NCI-H1930 (cell line): ENCODE data around the gene SMC6.

Experiments used
- DNase-seq, 2 experiments: peaks; one replicate each; lab custom pipeline; 2025; lab: John Stamatoyannopoulos, UW

SMC6 gene

DNA sequence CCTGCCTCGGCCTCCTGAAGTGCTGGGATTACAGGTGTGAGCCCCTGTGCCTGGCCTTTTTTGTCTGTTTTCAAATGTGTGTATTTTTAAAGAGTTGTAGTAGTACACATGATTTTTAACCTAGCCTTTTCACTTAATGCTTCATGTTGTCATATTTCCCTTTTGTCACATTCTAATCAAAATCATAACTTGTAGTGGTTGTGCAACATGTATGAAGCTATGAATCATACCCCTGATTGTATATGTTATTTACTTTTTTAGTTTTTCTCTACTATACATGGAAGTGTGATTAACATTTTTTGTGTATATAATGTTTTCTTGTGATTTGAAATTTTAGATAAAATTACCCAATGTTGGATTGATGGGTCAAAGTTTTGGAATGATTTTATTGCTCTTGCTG lies 8.8 kb upstream of the SMC6 start:
- DNase-seq = no peak

DNA sequence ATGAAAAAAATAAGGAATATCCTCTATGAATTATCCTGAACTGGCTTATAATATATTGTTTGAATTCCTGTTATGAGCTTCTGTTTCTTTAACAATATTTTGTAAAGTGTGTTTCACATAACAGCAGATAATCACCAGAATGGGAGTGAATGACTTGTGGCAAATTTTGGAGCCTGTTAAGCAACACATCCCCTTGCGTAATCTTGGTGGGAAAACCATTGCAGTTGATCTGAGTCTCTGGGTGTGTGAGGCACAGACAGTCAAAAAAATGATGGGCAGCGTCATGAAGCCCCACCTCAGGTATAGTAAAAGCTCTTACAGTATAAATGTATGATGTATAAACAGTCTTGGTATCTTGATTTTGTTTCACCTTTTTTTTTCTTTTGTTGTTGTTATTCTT lies 6.2 kb upstream of the SMC6 start:
- DNase-seq = no peak

DNA sequence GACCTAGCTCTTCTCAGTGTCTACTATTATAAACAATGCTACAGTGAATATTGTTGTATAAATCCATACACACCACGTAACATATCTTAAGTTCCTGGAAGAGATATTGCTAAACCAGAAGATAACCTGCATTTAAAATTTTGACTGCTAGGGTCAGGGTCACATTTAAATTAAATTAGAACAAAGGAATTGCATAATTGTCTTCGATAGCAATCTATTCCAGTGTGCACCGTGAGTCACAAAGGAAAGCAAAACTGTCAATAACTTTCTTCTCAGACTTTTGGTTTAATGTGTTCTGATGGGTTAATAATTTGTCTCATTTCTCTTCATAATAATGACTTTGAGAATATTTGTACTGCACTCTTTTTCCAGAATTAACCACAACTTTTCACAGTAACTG lies 4.5 kb upstream of the SMC6 start:
- no peak for DNase-seq

DNA sequence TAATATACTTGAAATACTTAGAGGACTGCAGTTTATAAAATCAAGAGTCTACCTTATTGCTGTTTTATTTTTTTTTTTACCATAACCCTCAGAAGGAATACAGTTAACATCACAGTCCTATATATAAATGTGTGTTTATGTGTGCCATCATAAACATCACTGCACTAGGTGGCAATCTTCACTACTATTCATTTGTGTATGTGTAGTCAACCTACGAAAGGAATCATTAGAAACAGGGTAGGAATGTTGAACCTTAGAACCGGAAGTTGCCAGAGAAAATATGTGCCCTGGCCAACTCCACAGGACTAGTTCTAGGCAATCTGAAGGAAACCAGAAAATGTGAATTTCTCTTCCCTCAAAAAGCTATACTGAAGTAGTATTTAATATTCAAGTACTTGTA lies 3.7 kb upstream of the SMC6 start:
- no peak for DNase-seq

DNA sequence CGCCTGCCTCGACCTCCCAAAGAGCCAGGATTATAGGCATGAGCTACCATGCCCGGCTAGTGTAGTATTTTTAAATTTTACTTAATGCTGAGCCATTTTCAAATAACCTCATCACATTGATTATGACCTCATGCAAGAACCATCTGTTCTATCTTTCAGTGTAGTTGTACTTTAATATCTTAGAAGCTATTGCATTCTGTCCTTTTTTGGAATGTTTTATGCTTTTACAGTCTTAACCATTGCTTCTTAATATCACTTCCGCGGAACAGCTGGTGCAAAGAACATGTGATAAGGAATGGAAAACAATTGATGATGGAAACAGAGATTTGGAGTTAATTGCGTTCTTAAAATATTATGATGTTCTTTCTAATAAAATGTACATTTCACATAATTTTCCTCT lies 3.1 kb upstream of the SMC6 start:
- DNase-seq = no peak

DNA sequence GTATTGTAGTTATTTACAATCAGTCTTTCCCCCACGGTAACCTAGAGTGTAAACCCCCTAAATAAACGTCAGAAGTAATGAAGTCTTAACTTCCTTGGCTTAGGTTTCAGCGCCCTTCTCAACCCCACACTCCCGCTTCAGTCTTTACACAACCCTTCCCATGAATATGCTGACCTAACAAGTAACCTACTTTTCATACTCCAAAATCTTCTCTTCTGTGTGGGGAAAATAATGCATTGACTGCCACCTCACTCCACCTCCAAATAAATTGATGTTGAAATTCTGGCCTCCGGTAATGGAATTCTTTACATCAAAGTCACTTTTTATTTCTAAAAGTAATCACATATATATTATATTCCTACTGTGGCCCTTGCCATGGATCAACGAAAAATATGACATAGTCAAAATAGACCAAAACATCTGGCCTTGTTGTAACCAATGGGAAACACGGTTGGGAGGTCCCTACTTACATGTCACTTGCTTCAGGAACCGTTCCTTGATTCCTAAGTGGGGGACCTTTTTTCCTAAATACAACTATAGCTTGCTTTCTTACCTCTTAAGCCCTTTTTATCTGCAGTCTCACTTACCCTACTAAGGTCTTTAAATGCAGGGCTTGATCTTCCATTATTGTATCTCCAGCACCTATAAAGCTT lies 1.3 kb upstream of the SMC6 start:
- DNase-seq = no peak

DNA sequence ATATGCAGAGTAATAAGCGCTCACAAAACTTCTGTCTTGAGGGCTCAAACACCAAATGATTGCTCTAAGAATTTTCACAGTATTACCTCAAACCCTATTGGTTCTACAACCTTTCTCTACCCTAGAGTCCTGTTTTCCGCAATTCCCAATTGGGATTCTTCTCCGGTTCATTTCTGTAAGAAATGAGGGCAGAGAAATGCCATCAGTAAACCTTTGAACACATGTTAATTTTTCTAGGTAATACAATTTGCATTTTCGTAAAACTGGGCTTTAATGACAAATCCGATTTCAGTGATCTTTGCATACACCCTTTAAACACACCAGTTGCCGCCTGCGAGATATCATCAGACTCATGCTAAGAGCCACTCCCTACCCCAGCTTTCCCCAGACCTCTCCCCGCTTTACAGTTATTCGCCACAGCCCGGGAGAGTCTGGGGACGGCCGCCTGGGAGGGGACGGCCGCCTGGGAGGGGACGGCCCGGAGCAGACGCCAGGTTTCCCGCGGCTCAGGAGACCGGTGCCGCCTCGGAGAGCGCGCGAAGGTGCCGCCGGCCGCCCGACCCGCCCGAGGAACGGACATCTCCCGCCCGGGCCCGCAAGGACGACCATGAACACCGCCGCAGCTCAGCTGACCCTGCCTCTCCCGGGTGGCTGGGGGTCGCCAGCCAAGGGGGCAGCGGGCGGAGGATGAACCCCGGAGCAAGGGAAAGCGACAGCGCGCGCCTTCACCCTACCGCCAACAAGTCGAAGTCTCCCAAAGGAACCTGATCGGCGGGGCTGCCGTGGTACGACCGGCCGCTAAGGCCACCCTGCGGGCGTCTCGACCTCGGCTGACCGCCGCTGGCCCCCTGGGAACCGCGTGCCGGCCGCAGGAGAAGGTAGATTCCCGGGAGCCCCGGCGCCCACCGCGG lies 463 bp downstream of the SMC6 start:
- DNase-seq = peak in 1 of 2 experiments; percentile 2

DNA sequence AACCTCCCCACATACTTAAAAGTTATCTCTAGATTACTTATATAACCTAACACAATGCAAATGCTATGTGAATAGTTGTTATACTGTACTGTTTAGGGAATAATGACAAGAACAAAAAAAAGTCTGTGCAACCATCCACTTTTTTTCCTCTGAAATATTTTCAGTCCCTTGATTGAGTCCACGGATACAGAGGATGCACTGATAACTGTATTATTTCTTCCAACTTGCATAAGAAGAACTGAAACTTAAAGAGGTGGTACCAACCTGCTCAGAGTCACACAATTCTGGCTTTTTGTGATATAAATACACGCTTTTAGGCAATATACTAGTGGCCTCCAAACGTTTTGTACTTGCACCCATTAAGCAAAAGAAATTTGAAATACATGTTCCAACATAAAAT lies 1.4 kb downstream of the SMC6 start:
- no peak for DNase-seq

DNA sequence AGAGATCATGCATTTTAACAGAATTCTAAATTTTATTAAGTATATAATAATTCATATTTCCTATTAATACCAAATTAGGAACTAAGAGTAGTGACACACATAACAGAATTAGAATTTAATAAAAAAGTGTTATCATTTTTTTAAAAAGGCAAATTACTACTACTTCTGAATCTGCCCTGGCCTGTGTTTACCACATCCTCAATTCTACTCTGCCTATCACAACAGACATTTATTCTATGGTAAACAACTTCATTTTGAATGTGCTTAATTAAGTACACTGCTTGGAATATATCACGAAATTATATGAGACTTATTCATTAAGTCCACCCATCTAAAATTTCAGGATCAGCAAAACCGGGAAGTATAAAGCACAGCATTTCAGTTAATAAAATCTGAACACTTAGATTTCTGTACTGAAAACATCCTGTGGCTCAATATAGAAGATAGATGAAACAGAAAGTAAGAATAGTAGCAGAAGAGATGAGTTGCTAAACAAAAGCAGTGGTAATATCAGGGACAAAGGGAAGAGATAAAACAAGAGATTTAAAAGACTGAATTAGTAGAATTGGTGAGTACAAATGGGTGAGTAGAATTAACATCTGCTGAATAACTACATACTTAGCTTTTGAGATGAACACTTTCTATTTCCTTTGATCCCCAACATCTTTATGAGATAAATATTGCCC lies 3.7 kb downstream of the SMC6 start:
- DNase-seq = no peak

DNA sequence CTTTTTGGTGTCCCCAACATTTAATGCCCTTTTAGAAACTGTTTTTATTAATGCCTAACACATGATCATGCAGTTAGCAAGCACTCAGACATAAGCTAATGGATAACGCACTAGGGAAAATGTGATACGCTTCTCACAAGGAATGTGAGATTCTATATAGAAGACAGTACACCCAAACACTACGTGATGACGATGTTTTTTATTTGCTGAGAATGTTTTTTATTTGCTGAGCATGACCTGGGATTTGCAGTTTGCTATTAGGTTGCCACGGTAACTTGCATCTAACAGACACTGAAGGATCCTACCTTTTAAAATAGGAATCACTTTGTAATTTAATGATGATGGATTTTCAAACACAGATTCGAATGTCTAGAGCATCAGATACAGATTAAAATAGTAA lies 4.9 kb downstream of the SMC6 start:
- DNase-seq = no peak

DNA sequence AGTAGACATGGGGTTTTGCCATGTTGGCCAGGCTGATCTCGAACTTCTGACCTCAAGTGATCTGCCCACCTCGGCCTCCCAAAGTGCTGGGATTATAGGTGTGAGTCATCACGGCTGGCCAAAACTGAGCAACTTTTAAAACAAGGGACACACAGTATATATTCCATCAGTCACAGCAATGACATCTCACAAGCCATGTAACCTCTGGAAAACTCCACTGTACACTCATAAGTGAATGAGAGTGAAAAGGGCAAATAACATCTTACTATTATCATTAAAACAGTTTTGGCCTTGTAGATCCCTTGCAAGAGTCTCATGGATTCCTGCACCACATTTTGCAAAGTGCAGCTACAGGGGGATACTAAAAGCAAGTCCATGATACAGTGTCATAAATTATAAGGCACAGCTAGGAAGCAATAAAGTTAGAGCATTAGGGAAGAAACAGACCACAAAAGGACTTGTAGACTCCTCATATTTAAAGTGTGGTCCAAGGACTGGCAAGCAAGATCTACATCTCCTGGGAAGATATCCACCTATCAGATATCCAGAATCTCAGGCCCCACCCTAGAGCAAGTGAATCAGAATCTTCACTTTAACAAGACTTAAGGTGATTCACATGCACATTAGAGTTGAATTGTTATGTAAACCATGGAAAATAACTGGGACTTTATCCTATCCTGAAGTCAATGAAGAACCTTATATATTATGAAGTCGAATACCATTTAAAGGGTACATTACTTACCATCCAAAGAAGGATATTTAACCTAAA lies 5.7 kb downstream of the SMC6 start:
- no peak for DNase-seq

DNA sequence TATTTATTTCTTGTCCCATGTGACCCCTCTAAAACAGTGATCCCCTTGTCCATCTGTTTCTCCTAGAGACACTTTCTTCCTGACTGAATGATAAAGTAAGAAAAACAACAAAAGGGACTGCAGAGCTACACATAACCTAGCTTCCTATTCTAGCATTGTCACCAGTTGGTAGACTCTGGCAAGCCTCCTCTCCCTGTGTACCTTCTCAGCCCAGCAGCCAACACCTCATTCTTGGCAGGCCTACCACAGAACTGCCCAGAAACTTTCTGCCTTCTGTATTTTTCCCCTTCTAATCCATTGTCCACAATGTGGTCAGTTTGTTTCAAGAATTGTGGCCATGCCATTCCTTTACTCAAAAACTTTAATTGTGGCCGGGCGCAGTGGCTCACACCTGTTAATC lies 13.4 kb downstream of the SMC6 start:
- no peak for DNase-seq

DNA sequence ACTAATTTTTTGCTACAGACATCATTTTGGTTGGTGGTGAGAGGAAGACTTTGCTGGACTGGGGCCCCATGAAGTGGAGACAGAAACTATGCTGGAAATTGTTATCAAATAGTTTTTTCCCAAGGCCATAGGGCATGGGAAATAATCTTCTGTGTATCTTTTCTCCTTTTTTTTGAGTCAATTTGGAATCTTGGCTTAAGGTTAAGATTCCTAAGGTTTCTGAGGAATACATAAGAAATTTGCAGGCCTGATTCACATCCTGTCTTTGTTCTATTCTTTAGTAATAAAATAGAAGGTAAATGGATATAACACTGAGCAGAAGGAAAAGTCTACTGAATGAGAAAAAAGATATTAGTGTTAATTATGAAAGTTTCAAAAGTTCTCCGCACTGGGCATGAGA lies 16.6 kb downstream of the SMC6 start:
- no peak for DNase-seq

DNA sequence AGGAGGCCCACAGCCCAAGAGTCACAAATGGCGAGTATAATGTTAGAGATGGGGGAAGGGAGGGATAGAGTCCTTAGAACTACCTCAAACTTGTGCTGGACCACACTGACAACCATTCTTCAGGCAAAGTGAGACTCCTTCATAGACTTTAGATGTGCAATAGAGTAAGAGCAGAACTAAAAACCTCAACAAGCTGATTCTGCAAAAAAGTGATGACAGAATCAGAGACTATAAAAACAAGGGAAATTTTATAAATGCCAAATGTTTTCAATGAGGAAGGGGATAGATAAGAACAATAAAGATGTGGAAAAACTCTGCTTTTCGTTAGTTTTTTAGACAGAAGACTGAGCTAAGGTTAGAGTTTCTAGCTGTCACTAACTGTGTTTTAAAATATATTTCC lies 17.7 kb downstream of the SMC6 start:
- no peak for DNase-seq

DNA sequence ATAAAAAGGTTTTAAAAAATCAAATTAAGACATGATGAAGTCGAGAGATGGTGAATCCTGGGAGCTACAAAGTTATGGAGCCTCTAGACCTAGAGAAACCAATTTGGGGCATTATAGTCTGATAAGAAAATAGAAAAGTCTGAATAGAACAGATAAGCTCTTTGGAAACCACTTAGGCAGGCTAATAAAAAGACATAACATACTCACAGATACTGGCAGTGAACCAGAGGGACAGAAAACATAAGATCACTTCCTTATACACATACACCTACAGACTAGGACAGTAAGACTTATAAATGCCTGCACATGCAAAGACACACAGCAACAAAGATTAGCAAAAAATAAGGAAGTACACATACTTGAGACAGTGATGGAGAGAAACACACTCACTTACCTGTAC lies 20.0 kb downstream of the SMC6 start:
- DNase-seq = no peak

DNA sequence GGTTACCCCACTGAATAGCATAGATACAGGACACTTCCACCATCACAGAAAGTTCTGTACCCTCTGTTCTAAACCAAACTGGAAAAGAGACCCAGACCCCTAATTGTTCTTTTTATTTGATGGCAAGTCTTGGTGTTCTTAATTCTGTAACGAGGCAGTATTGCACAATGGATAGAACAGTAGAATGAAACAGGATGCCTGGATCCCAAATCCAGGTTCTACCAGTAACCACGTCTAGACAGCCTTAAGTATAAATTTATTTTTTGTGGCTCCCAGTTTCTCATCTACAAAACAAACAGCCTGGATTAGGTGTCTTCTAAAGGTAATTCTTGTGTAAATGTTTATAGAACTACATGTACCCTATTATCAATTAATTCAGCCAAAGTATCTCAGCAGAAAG lies 23.7 kb downstream of the SMC6 start:
- DNase-seq = no peak

DNA sequence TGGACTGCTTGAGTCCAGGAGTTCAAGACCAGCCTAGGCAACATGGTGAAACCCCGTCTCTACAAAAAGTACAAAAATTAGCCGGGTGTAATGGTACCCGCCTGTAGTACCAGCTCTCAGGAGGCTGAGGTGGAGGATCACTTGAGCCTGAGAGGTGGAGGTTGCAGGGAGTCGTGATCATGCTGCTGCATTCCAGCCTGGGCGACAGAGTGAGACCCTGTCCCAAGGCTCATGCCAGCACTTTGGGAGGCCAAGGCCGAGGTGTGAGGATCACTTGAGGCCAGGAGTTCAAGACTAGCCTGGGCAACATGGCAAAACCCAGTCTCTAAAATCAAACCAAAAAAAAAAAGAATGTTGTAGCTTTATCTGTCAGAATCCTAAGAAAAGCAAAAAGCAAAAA lies 25.4 kb downstream of the SMC6 start:
- DNase-seq = no peak

DNA sequence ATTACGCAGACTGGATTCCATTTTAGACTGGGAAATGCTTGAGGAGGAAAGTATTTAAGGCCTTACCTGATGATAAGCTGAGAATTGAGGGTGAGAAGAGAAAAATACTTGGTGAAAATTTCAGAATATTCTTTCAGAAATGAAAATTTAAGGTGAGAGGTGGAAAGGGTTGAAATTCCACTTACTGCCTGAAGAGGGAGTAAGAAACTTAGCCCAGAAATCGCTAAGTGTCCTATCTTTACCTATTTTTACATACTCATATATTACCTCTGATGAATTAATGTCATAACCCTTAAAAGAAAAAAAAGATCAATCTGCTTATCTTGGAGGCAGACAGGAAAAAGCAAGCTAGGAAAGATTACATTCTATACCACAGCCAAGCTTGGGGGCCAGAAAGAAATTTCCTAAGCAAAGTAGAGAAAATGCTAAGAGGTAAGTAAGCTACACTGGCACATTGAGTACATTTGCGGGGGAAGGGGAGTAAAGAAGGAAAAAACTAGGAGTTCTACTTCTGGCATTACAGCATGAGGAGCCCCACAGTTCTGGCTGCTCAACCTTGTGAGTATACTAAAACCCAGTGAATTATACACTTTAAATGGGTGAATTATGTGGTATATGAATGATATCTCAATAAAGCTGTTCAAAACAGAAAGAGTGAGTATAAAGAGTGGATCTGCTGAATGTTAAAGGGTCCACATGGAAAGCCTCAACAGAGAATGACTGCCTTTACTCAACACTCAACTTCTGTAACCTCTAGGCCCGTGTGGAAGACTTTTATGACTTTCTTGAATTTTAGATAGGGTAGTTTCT lies 33.8 kb downstream of the SMC6 start:
- DNase-seq = no peak

DNA sequence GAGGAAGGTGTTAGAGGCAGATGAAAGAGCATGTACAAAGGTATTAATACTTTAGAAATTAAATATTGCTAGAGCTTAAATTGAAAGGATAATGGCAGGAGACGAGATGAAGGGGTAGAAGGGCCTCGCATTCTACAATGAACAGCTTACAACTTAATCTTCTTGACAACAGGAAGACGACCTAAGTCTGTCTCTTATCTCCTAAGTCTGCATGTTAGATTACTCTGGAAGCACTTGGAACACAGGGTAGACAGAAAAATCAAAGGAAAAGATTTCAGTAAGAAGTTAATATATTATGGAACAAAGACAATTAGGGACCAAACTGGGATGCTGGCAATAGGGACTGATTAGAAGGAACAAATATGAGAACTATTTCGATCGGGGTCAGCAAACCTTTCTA lies 34.9 kb downstream of the SMC6 start:
- no peak for DNase-seq

DNA sequence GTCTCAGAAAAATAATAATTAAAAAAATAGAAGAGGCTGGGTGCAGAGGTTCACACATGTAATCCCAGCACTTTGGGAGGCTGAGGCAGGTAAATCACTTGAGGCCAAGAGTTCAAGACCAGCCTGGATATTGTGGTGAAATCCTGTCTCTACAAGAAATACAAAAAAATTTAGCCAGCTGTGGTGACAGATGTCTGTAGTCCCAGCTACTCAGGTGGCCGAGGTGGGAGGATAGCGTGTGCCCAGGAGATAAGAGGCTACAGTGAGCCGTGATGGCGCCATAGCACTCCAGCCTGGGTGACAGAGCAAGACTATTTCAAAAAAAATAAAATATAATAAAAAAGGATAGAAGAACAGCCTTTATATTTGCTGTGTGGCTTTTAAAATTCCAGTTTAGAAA lies 35.9 kb downstream of the SMC6 start:
- no peak for DNase-seq

DNA sequence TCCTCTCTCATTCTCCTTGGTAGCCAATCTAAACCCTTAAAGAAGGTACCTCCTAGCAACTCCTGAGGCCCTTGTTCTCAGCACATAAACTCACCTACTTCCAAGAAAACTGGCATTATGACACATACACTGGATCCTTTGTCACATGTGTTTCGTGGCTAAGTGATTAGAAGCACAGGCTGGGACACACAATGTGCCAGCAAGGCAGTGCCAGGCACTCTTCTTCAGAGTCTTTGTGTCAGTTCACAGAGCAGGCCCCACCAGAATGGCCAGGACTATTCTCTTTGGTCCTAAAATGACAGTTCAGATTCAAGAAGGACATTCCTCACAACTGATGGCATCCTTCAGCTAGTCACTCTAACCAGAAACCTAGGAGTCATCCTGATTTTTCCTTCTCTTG lies 40.3 kb downstream of the SMC6 start:
- no peak for DNase-seq
